HPDE6-E6E7 (cell line): Measurements from ENCODE around the gene CCDC141.
"Not testable (repeated sequence)": the region's sequence is repeated elsewhere in the genome, so short reads cannot be mapped to it uniquely, and the experiment has no call there.

Source experiments
- DNase-seq: peaks from one replicate; pipeline ENCODE4 v3.0.0; 2011; ENCODE audit warnings: missing footprints; ENCODE audit errors: extremely low spot score

CCDC141 gene, protein sequence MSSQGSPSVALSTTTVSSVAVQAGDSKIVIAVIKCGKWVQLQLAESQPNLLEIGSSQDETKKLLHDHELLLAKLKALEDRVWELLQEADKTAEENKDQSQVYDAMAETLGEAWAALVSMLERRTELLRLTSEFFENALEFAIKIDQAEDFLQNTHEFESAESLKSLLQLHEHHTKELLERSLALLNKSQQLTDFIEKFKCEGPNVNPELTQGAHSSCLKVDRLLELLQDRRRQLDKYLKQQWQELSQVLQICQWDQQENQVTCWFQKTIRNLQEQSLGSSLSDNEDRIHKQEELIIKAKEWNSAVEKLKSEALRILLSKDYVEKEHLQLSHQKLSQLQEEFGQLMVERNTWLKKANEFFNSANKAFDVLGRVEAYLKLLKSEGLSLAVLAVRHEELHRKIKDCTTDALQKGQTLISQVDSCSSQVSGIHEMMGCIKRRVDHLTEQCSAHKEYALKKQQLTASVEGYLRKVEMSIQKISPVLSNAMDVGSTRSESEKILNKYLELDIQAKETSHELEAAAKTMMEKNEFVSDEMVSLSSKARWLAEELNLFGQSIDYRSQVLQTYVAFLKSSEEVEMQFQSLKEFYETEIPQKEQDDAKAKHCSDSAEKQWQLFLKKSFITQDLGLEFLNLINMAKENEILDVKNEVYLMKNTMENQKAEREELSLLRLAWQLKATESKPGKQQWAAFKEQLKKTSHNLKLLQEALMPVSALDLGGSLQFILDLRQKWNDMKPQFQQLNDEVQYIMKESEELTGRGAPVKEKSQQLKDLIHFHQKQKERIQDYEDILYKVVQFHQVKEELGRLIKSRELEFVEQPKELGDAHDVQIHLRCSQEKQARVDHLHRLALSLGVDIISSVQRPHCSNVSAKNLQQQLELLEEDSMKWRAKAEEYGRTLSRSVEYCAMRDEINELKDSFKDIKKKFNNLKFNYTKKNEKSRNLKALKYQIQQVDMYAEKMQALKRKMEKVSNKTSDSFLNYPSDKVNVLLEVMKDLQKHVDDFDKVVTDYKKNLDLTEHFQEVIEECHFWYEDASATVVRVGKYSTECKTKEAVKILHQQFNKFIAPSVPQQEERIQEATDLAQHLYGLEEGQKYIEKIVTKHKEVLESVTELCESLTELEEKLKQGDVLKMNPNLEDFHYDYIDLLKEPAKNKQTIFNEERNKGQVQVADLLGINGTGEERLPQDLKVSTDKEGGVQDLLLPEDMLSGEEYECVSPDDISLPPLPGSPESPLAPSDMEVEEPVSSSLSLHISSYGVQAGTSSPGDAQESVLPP (N-terminal part only)

GRCh38 chr2:179049546-179050311 lies at the start of gene CCDC141:
Gene CCDC141, minus strand, starts transcription at chr2:179050137. Its CDS starts 196 bp downstream, at chr2:179049941.
- no peak for DNase-seq

DNA sequence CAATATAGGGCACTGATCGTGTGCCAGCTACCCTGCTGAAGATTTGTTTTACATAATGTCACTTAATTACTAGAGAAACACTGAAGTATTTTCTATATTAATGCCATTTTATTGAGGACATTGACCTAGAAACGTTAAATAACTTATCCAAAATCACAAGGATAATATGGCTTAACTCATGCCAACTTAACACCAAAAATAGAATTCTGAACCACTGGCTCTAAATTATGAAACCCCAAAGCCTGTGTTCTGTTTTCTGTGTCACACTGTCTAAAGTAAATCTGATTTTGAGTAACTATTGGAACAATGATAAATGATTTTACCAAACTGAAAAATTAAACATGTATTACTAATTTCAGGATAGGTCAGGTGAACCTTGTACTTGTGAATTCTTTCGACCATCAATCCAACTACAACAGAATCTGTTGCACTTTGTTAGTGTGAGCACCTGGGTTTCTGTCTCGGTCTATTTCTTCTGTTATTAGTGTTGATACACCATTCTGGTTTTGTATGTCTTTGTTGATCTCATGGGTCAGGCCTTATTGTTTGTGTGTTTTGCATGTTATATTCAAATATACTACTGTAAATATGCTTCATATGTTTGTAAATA lies 48.2 kb upstream of the CCDC141 start:
- DNase-seq: no peak

- DNase-seq: no peak
Measured at GRCh38 chr2:179097131-179097530, 47.2 kb upstream of the CCDC141 start.

- DNase-seq: peak; percentile 1
Measured at GRCh38 chr2:179096090-179096489, 46.2 kb upstream of the CCDC141 start.

DNA sequence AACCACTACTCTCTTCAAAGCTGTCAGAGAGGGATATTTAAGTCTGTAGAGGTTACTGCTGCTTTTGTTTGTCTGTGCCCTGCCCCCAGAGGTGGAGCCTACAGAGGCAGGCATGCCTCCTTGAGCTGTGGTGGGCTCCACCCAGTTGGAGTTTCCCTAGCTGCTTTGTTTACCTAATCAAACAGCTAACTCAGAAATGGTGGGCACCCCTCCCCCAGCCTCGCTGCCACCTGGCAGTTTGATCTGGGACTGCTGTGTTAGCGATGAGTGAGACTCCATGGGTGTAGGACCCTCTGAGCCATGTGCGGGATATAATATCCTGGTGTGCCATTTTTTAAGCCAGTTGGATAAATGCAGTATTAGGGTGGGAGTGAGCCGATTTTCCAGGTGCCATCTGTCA lies 43.0 kb upstream of the CCDC141 start:
- not testable (repeated sequence) for DNase-seq

DNA sequence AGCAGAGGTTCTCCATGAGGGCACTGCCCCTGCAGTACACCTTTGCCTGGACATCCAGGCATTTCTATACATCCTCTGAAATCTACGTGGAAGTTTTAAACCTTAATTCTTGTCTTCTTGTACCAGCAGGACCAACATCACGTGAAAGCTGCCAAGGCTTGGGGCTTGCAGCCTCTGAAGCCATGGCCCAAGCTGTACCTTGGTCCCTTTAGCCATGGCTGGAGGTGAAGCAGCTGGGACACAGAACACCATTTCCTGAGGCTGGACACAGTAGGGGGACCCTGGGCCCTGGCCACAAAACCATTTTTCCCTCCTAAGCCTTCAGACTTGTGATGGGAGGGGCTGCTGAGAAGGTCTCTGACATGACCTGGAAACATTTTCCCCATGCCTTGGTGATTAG lies 32.8 kb upstream of the CCDC141 start:
- no peak for DNase-seq

GRCh38 chr2:179081954-179082353 lies 32.0 kb upstream of the CCDC141 start:
- DNase-seq: no peak

DNA sequence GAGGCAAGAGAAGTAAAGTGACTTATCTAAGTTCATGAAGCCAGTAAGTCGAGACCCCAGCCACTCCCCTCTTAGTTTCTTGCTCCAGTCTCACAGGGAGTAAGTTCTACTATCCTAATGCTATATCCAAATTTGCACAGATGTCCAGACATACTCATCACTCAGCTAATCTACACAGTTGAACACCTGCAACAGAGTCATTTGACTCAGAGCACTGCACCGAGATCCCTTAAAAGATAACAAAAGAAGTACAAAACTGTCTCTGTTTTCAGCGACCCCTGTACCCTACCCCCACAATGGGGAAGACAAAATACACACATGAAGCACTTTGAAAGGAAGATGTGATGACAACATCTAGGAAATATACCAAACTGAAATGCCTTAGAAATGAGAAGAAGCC lies 22.6 kb upstream of the CCDC141 start:
- no peak for DNase-seq

DNA sequence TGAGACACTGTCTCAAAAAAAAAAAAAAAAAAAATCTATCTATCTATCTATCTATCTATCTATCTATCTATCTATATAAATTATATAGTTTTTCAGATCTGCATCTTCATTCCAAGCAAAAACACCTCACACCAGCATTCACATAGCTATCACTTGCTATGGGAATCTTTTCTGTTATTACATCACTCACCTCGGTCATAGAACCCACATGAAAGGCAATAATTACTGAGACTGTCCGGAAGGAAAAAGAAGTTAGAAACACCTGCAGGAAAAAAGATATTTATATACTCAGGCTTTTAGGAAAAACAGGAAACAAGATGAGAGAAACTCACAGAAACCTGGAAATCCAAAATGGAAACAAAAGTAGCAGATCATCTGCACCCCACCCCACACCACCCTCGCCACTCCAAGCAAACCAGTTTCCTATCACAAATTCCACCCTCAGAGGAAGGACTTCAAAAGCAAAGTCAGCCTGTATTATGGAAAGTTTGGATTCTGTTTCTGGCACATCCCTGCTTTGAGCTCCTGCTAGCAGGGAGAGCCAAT lies 21.9 kb upstream of the CCDC141 start:
- DNase-seq: no peak

DNA sequence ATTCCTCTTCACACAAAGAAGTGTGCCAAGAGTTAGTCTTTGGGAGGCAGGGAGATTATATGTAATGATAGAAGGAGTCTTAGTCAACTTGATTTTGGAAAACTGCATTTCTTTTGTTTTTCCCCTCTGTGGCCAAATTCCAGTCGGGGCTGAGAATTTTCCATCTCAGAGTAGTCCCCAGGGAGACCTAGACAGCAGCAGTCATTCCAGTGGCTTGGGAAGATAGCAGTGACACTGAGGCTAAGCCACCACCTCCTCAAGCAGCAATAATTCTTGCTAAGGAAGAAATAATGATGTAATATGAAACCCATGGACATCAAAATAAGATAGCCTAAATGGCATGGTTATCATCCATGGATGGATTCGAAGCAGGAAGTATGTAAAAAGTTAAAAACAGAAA lies 21.0 kb upstream of the CCDC141 start:
- no peak for DNase-seq

- DNase-seq: no peak
Measured at GRCh38 chr2:179069685-179070084, 19.7 kb upstream of the CCDC141 start.

DNA sequence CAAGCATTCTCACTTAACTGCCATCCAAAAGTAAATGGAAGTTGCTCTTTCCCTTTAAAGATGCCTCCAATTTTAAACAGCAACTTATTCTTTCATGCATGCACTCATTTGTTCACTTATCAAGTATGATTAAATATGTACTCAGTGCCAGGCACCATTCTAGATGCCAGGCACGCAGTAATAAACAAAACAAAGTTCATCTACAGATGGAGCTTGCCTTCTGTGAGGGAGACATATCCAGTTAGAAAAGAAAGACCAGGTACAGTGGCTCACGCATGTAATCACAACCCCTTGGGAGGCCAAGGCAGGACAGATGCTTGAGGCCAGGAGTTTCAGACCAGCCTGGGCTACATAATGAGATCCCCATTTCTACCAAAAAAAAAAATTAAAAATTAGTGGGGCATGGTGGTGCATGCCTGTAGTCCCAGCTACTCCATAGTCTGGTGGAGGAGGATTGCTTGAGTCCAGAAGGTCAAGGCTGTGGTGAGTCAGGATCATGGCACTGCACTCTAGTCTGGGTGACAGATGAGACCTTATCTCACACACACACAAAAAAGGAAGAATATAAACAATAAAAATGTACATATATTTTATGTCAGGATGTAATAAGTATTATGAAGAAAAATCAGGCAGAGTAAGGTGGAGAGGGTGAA lies 19.2 kb upstream of the CCDC141 start:
- no peak for DNase-seq

DNA sequence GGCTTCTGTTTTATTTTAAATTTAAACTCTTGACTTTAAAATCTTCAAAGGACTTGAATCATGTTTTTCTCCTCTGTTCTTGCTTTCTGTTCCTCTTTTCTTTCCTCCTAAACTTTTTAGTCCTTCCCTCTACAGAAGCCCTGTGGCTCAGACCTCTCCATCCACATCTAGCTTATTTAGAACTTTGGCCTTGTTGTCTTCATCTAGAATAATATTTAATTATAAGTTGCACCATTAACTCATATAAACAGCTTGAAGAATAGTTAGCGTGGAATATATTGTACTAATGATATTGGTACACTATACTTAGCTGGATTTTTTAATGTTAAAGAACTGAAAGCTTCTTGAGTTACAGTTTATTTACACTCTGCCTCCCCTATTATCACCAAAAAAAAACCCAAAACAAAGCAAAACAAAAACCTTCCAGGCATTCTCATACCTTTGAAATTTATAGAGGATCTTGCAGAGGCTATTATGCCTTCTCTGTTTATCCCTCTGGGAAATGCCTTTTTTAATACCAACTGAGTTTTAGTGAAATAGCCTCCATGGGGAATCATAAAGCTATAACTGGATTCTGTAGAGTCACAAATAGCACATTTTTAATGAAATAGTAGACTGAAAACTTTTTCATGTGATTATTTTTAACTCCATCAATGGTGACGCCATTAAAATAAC lies 9.2 kb upstream of the CCDC141 start:
- DNase-seq: no peak

GRCh38 chr2:179057737-179058136 lies 7.8 kb upstream of the CCDC141 start:
- no peak for DNase-seq

GRCh38 chr2:179053568-179053967 lies 3.6 kb upstream of the CCDC141 start:
- not testable (repeated sequence) for DNase-seq

- no peak for DNase-seq
Measured at GRCh38 chr2:179051250-179051649, 1.3 kb upstream of the CCDC141 start.

- DNase-seq: no peak
Measured at GRCh38 chr2:179050755-179051154, 818 bp upstream of the CCDC141 start.

- no peak for DNase-seq
Measured at GRCh38 chr2:179049203-179049545, 763 bp downstream of the CCDC141 start.

DNA sequence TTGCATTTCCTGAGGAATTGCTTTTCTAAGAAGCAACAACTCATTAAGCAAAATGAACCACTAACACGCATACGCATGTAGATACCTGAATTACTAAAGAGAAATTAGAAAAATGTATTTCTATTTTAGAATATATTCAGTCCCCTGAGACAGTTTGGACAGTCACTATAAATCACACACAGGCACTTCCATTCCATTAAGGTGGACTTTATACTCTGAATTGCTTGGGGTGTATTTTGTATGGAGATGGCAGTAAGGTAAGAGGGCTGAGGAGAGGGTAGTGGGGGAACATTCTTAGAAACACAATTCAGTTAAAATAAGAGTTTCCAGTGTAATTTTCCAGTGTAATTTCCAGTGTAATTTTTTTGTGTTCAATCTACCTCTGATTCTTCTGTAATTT lies 1.8 kb downstream of the CCDC141 start:
- DNase-seq: no peak
